Suppressor macrophage treated with lipopolysaccharide for 4 hours (primary cell): ENCODE results near the gene FFAR1.
"Not testable (repeated sequence)": the region's sequence is repeated elsewhere in the genome, so short reads cannot be mapped to it uniquely, and the experiment has no call there.

Source experiments
- DNase-seq: peaks from one replicate; pipeline ENCODE4 v3.0.0-alpha.2; 2020

The FFAR1 gene

DNA sequence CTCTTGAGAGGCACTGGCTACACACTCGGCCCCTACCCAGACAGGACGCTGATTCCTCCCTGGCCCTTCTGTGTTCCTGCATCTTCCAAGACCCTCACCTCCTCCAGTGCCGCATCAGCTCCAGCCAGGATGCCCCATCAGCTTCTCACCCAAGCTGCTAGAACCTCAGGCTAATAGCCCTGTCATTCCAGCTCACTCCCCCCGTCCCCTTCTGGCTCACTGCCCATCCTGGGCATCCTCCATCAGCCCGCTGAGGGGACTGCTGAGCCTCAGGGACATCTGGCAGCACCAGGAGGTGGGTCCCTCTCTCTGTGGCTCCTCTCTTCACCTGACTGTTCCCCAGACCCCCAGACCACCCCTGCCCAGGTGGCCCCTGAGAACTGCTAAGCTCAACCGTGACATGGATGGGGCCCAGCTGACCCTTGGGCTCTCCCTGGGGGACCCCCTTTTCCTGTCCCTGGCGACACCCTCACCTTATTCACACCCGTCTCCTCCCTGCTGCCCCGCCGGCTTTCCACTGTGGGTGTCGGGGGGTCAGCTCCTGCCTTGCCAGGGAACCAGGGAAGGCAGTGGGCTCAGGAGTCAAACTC is 15.4 kb downstream of the FFAR1 start:
- no peak for DNase-seq

DNA sequence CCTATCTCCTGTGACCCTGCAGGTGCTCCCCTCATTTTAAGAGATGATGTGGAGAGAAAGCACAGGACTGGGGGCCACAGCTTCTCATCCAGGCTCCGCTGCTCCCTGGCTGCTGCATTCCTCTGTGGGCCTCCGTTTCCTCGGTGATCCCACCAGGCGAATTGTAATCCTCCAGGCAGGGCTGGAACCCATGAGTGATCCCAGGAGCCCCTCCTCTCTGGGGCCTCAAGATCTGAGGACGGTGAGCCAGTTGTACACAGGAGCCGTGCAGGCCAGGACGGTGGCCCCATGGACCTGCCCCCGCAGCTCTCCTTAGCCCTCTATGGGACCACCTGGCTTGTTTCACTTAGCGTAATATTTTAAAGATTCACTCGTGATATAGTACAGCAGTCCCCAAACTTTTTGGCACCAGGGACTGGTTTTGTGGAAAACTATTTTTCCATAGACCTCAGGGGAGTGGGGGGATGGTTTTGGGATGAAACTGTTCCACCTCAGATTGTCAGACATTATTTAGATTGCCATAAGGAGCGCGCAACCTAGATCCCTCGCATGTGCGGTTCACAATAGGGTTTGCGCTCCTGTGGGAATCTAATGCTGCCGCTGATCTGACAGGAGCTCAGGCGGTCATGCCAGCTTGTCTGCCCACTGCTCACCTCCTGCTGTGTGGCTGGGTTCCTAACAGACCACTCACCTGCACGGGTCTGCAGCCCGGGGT is 16.2 kb downstream of the FFAR1 start:
- no peak for DNase-seq

DNA sequence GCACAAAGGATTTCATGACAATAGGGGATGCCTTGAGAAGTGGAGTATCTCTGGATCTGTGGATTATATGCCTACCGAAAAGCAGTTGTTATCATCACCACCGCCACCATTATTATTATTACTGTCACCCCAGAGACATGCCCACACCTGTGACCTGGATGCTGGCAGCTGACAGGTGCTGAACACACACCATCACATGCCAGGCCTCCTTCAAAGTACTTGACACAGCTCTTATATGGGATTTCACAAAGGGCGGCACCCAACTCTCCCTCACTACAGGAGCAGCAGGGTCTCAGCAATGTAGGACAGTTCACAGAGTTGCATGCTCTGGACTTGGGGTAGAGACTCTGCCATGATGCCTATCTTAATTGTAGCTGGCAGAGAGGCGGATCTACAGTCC is 17.6 kb downstream of the FFAR1 start:
- DNase-seq = no peak

DNA sequence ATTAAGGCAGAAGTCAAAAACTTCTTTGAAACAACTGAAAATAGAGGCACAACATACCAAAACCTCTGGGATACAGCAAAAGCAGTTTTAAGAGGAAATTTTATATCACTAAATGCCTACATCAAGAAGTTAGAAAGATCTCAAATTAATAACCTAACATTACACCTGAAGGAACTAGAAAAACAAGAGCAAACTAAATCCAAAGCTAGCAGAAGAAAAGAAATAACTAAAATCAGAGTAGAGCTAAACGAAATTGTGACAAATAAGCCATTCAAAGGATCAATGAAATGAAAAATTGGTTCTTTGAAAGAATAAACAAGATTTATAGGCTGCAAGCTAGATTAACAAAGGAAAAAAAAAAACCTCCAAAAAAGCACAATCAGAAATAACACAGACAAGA is 20.7 kb downstream of the FFAR1 start:
- DNase-seq = no peak

DNA sequence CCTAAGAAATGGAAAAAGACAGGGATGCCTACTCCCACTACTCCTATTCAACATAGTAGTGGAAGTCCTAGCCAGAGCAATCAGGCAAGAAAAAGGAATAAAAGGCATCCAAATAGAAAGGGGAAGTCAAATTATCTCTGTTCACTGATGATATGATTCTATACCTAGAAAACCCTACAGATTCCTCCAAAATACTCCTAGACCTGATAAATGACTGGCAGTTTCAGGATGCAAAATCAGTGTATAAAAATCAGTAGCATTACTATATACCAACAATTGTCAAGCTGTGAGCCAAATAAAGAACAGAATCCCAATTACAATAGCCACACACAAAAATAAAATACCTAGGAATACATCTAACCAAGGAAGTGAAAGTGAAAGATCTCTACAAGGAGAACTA is 21.8 kb downstream of the FFAR1 start:
- no peak for DNase-seq

DNA sequence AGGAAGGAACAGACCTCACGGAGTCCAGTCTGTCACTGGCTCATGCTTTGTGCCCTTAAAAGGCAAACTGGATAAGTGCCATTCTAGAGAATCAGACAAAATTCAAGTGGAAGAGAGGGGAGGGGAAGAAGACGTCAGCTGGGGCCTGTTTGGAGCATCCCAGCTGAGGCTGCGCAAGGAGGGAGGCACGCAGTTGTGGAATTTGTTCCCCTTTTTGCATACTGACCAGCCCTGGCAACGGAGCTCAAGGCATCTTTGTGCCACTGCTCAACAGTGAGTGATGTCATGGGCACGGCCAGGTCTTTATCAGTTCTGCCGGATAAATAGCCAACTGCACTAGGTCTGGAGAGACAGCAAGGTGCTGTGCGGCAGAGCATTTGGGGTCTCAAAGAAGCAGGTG is 23.0 kb downstream of the FFAR1 start, which contains the start of gene GPR42:
GPR42 (plus strand) TSS at position 347 of the 400 bp plus-strand sequence. CDS start 292 bp downstream, outside the sequence.
- DNase-seq = no peak

DNA sequence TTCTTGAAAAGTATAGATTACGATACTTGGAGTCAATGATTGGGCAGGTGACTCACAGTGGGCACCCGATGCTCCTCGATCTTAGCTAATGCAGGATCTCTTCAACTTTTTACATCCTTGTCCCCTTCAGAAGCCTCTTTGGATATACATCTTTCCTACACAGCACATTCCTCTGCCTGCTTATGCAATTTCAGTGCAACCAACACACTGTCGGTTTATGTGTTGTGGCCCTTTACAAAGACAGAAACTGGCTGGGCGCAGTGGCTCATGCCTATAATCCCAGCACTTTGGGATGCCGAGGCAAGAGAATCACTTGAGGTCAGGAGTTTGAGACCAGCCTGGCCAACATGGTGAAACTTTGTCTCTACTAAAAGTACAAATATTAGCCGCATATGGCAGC is 25.8 kb downstream of the FFAR1 start:
- DNase-seq = no peak

DNA sequence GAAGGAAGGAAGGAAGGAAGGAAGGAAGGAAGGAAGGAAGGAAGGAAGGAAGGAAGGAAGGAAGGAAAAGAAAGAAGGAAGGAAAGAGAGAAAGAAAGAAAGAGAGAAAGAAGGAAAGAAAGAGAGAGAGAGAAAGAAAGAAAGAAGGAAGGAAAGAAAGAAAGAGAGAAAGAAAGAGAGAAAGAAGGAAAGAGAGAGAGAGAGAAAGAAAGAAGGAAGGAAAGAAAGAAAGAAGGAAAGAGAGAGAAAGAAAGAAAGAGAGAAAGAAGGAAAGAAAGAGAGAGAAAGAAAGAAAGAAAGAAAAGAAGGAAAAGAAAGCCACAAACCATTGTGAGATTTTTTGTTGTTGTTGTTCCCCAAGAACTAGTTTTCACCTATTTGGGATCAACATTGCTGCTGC is 26.3 kb downstream of the FFAR1 start:
- DNase-seq = not testable (repeated sequence)

DNA sequence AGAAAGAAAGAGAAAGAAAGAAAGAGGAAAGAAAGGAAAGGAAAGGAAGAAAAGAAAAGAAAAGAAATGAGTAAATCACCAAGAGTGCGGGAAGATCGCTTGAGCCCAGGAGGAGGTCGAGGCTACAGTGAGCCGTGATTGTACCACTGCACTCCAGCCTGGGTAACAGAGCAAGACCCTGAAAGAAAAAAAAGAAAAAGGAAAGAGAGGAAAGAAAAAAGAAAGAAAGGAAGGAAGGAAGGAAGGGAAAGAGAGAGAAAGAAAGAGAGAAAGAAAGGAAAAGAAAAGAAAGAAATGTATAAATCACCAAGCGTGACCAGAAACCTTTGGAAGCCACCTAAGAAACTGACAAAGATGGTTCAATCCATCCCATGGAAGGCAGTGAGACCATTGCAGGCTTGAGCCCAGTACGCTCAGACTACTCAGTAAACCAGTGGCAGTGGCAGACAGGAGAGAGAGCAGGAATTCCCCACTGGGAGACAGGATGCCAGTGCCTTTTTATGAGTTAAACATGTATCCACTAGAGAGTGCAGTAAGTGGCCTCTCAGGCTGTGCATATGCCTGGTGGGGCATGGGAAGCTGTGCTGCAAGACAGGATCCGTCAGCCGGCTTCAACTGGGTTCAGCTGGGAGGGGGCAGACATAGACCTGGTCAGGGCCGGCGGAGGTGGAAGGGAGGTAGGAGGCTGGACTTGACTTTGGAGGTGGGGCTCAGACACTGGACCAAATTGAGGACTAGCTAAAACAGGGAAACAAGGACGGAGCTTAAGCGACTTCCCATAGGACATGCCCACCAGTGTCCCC is 28.0 kb downstream of the FFAR1 start:
- no peak for DNase-seq

DNA sequence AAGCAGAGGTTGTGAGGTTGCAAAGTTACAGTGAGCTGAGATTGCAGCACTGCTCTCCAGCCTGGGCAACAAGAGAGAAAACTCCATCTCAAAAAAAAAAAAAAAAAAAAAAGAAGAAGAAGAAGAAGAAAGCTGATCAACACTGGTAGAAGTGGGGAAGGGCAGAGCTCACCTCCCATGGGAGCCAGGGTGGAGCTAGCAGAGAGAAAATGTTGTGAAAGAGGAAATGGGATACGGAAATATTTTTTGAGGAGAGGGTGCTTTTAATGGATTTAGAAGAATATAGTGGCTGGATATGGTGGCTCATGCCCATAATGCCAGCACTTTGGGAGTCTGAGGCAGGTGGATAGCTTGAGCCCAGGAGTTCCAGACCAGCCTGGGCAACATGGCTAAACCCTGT is 30.0 kb downstream of the FFAR1 start:
- no peak for DNase-seq

DNA sequence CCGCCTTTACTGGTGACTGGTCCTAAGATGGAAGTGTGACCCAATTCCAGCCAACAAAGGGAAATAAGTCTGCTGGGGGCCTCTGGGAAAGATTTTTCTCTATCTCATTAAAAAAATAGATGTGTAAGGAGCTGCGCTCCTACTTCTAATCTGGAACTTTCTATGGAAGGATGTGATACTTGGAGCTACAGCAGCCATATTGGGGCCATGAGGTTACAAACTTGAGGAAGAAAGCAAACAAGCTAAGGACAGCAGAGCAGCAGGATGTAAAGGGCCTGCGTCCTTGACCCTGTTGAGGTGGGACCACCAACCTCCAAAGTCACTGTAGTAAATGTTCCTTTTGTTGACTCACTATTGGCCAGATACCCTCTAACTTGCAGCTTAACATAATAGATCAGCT is 30.7 kb downstream of the FFAR1 start:
- no peak for DNase-seq

DNA sequence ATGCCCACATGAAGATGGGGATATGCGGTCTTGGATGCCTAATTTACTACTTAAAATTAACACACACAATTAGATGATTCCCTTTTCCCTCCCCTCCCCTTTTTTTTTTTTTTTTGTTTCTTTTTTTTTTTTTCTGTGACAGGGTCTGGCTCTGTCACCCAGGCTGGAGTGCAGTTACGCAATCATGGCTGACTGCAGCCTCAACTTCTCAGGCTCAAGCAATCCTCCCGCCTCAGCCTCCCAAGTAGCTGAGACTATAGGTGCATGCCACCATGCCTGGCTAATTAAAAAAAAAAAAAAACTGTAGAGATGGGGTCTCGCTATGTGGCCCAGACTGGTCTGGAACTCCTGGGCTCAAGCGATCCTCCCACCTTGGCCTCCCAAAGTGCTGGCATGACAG is 31.8 kb downstream of the FFAR1 start:
- DNase-seq = not testable (repeated sequence)

DNA sequence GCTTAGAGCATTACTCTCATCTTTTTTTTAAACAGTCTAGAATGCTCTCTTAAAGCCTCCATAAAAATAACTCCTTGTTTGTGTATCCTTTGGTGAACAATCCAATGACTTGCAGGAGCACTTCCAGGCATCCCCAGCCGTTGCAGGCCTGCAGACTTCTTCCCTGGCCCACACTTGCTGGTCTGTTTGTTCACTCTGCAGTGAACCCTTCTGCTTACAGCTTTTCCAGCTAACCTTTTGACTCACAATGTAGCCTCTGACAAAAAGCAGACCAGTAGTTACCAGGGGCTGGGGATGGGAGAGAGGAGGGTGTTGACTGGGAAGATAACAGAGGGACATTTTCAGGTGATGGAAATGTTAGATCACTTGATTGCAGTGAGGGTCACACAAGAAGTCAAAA is 32.3 kb downstream of the FFAR1 start:
- no peak for DNase-seq

DNA sequence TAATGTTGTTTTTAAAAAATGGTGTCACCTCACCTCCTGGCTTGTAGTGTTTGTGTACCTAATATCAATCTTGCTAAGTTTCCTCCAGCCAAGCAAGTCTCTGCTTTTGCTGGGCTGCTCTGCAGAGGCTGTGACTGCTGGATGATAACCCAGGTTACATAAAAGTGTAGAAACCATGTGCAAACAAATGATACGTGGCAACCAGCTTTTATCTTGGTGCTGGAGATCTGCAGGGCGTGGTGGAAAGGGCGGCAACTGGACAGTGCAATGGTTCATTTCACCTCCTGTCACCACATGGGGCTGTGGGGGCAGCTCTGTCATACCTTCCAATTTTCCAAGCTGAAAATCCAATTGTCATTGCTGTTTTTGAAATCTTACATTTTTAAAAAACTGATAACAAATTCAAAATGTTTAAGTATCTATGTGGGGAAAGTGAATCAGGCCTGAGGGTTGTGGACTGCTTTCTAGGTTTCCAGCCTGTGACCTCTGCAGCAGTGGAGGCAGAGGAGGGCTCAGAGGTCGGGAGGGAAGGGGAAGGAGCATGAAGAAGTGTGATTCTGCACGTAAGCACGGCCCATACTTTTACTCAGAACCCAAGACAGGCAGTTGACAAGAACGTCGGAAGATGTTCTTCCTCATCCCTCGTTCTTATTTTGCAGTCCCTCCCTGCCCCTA is 32.9 kb downstream of the FFAR1 start:
- no peak for DNase-seq

DNA sequence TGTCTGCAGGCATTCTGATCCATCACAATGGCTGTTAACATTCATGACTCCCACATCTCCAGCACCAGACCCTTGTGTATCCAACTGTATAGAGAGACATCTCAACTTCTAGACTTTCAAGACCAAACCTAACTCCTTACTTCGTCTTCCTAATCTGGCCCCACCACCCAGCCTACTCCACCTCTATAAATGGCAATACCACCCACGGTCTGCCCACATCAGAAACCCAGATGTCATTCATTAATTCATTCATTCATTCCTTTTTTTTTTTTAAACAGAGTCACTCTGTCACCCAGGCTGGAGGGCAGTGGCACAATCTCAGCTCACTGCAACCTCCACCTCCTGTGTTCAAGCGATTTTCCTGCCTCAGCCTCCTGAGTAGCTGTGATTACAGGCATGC is 33.6 kb downstream of the FFAR1 start:
- no peak for DNase-seq

DNA sequence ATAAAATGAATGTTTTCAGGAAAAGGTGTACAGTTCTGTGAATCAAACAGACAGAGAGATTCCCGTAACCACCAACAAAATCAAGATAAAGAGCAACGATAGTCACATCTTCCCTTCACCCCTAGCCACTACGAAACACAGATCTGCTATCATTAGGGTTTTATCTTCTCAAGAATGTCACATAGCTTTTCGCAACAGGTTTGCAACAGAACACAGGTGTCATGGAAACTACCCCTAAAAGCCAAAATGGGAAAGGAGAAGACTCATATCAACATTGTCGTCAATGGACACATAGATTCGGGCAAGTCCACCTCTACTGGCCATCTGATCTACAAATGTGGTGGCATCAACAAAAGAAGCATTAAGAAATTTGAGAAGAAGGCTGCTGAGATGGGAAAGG is 34.2 kb downstream of the FFAR1 start:
- no peak for DNase-seq

DNA sequence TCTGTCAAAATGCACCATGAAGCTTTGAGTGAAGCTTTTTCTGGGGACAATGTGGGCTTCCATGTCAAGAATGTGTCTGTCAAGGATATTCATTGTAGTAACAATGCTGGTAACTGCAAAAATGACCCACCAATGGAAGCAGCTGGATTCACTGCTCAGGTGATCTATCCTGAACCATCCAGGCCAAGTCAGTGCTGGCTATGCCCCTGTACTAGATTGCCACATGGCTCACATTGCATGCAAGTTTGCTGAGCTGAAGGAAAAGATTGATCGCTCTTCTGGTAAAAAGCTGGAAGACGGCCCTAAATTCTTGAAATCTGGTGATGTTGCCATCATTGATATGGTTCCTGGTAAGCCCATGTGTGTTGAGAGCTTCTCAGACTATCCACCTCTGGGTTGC is 35.8 kb downstream of the FFAR1 start:
- DNase-seq = no peak

DNA sequence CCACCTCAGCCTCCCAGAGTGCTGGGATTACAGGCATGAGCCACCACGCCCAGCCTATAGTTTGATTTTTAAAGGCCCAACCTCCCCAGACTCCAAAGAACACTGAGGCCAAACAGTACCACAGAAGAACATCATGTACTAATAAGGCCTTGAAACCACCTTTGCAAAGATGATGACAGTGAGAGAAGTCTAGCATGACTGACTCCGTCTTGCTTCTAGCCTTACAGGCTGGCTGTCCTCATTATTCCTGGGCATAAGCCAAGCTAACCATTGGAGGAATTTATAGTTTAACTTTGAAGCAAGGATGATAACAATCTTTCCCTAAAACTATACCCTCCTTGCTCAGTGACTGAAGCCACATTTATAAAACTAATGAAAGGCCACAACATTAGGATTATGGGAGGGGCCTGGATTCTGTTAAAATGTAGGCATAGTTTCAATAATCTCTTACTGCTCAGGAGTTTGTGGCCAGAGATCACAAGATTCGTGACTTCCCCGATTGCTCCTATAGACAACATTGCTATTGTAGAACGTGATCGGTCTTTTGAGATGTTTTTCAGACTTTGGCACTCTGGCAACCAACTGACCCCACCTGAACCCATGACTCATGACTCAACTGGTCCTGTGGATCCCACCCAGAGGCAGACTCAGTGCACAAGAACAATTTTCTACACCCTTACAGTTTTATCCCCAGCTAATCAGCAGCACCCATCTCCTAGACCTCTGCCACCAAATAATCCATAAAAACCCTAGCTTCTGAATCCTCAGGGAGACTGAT is 40.8 kb downstream of the FFAR1 start:
- DNase-seq = no peak

DNA sequence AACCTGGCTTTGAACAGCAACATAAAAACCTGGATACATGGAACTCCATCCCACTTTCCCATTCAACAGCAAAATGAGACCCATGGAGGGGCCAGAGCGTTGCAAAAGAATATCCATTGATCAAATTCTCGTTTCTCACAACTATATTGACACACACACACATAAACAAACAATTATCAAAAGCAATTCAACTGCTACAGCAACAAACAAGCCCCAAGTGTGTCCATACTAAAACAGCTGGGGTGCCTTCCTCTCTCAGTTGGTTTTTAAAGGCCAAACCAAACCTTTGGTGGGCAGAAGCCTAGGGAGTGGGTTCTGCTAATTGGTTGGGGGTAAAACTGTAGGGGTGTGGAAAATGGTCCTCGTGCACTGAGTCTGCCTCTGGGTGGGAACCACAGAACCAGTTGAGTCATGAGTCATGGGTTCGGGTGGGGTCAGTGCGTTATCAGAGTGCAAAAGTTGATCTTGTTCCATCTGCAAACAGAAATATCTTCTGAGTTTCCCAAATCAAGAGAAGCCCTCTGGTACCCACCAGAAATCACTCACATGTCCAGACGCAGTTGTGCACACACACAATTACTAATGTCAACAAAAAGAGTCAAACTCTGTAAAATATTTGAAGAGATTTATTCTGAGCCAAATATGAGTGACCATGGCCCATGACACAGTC is 41.6 kb downstream of the FFAR1 start:
- no peak for DNase-seq

DNA sequence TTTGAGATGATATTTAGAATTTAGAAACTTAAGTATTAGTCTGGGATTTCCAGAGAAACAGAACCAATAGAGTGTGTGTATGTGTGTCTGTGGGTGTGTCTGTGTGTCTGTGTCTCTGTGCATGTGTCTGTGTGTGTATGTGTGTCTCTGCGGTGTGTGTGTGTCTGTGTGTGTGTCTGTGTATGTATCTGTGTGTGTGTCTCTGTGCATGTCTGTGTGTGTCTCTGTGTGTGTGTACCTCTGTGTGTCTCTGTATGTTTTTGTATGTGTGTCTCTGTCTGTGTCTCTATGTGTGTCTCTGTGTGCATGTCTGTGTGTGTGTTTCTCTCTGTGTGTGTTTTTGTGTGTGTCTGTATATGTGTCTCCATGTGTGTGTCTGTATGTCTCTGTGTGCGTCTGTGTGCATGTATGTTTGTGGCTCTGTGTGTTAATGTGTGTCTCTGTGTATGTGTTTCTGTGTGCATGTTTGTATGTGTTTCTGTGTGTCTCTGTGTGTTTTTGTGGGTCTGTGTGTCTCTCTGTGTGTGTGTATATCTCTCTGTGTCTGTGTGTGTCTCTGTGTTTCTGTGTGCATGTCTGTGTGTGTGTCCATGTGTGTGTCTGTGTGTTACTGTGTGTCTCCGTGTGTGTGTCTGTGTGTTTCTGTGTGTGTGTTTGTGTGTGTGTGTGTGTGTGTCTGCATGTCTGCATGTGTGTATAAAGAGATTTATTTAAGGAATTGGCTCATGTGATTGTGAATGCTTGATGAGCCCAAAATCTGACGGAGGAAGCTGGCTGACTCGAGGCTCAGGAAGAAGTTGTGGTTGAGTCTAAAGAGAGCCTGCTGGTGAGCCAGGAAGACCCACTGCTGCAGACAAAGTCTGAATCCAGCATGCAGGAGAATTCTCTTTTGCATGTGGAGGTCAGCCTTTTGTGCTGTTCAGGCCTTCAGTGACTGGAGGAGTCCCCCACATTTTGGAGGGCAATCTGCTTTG is 45.3 kb downstream of the FFAR1 start:
- peak; percentile 47 for DNase-seq
